ENCODE results near the gene NTRK1. TPM values are rescaled to one million over a fixed set of nuclear protein-coding genes. Genes with fewer than 3 reads are reported as not detected.

The NTRK1 gene
- total RNA-seq, 1 donor = not detected

DNA sequence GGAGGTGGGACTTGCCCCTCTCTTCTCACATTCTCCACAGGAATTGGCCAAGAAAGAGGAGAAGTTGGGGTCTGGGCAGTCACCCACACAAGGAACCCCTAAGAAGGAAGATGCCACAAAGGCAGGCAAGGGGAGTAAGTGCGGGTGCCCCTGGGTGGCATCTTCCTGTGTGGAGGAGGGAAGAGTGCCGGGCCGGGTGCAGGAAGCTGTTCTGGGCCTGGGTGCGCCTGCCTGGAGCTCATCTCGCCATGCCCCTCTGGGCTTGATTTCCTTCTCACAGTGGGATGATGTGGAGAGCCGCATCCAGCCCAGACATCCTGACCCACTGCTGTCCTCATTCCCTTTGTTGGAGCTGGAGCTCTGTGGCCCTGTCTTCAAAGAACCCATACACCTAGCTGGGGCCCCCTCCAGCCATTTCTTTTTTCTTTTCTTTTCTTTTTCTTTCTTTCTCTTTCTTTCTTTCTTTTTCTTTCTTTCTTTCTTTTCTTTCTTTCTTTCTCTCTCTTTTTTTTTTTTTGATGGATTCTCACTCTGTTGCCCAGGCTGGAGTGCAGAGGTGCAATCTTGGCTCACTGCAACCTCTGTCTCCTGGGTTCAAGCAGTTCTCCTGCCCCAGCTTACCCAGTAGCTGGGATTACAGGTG is 69.1 kb downstream of the NTRK1 start:
- H3K4me3 ChIP-seq (ENCODE audit: low read depth, low read length) = no peak overlapping the region
- DNase-seq (ENCODE audit: low read depth) = no peak
- TF ChIP-seq, protein P1, sequence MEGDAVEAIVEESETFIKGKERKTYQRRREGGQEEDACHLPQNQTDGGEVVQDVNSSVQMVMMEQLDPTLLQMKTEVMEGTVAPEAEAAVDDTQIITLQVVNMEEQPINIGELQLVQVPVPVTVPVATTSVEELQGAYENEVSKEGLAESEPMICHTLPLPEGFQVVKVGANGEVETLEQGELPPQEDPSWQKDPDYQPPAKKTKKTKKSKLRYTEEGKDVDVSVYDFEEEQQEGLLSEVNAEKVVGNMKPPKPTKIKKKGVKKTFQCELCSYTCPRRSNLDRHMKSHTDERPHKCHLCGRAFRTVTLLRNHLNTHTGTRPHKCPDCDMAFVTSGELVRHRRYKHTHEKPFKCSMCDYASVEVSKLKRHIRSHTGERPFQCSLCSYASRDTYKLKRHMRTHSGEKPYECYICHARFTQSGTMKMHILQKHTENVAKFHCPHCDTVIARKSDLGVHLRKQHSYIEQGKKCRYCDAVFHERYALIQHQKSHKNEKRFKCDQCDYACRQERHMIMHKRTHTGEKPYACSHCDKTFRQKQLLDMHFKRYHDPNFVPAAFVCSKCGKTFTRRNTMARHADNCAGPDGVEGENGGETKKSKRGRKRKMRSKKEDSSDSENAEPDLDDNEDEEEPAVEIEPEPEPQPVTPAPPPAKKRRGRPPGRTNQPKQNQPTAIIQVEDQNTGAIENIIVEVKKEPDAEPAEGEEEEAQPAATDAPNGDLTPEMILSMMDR (IDR thresholded peaks at IDR 0.05; ENCODE audit: insufficient read depth, low read depth, low read length) = no peak

DNA sequence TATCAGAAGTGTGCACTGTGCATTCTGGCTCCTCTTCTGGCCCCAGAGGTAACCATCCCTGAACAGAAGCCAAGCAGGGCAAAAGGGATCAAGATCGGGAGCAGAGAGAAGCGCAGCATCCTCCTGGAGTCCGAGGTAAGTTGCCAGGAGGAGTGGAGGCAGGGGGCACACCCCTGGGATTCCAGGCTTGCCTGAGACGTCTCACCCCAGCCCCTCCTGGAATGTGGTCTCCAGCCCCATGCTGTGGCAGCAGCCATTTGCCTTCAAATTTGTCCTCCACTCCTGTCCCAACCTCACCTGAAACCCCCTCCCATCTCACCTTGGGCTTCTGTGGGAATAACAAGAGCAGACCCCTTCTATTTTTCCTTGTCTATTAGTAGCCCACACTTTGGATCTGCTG is 69.8 kb downstream of the NTRK1 start:
- no peak for DNase-seq (ENCODE audit: low read depth)
- no peak overlapping the region for H3K4me3 ChIP-seq (ENCODE audit: low read depth, low read length)
- TF ChIP-seq, protein P1 (IDR thresholded peaks at IDR 0.05; ENCODE audit: insufficient read depth, low read depth, low read length) = no peak

Other genes starting within 250 kb of the NTRK1 start
- gene HAPLN2, start 241.4 kb upstream of the NTRK1 start, total RNA-seq = not detected in 2 replicates
- not detected in 2 replicates for gene BCAN, start 218.7 kb upstream of the NTRK1 start, total RNA-seq
- 66.4 and 66.9 TPM in 2 replicates for gene NES, start 183.5 kb upstream of the NTRK1 start, total RNA-seq
- gene CRABP2, start 155.3 kb upstream of the NTRK1 start, total RNA-seq = 39.0 and 80.7 TPM in 2 replicates
- gene METTL25B, start 132.4 kb upstream of the NTRK1 start, total RNA-seq = 9.0 and 12.5 TPM in 2 replicates
- gene ISG20L2, start 132.1 kb upstream of the NTRK1 start, total RNA-seq = 17.4 and 22.9 TPM in 2 replicates
- gene MRPL24, start 119.8 kb upstream of the NTRK1 start, total RNA-seq = 21.6 and 26.1 TPM in 2 replicates
- 196 and 197 TPM in 2 replicates for gene HDGF, start 109.2 kb upstream of the NTRK1 start, total RNA-seq
- 19.0 TPM in 2 replicates for gene PRCC, start 93.3 kb upstream of the NTRK1 start, total RNA-seq
- not detected in 2 replicates for gene SH2D2A, start 44.0 kb upstream of the NTRK1 start, total RNA-seq
- gene INSRR, start 1.7 kb upstream of the NTRK1 start, total RNA-seq = not detected in 2 replicates
- 11.3 and 12.1 TPM in 2 replicates for gene PEAR1, start 32.9 kb downstream of the NTRK1 start, total RNA-seq
- not detected in 2 replicates for gene LRRC71, start 59.8 kb downstream of the NTRK1 start, total RNA-seq
- 34.1 and 35.8 TPM in 2 replicates for gene ARHGEF11, start 184.9 kb downstream of the NTRK1 start, total RNA-seq
- gene ETV3L, start 238.9 kb downstream of the NTRK1 start, total RNA-seq = not detected in 2 replicates